ENCODE data around the gene FAM3B. TPM values are rescaled to one million over a fixed set of nuclear protein-coding genes. Genes with fewer than 3 reads are reported as not detected.

The FAM3B gene
- polyA plus RNA-seq, 1 donor from 2014 or later, result not detected

- Histone ChIP-seq H3K79me2 (replicated peaks; ENCODE audit: insufficient read depth, low read length) (no peaks in the 10 kb centered on the region), H3F3A (ENCODE audit: insufficient read depth, low read length, poor library complexity, severe bottlenecking) (no peaks in the 10 kb centered on the region), H3K27ac (ENCODE audit: low read length) (no peak overlapping the region), H3K9ac (ENCODE audit: low read length) (no peak overlapping the region), H3K4me3 (ENCODE audit: low read length) (no peak overlapping the region), H3K9me3 (ENCODE audit: low read length) (no peaks in the 10 kb centered on the region), H4K20me1 (ENCODE audit: insufficient read depth) (no peaks in the 10 kb centered on the region), H3K36me3 (ENCODE audit: insufficient read depth, low read length) (no peaks in the 10 kb centered on the region), H2AFZ (ENCODE audit: low read depth, low read length) (no peak overlapping the region), H3K9me2 (ENCODE audit: insufficient read depth, low read length) (no peaks in the 10 kb centered on the region), H3K27me3 (ENCODE audit: insufficient read depth, low read depth, low read length) (no peaks in the 10 kb centered on the region), H3K4me2 (ENCODE audit: low read length) (no peak overlapping the region)
- no peak for TF ChIP-seq RAD21 (conservative IDR thresholded peaks at IDR 0.05)
- TF ChIP-seq EP300 (conservative IDR thresholded peaks at IDR 0.05; ENCODE audit: poor library complexity, severe bottlenecking), result no peak
- TF ChIP-seq POLR2AphosphoS5 (IDR thresholded peaks at IDR 0.05), result no peak
- TF ChIP-seq EZH2 (IDR thresholded peaks at IDR 0.05; ENCODE audit: borderline replicate concordance, insufficient read depth, low read length, poor library complexity, severe bottlenecking), result no peak
- TF ChIP-seq MXI1 (conservative IDR thresholded peaks at IDR 0.05; ENCODE audit: poor library complexity, severe bottlenecking), result no peak
- no peak for TF ChIP-seq SMC3 (conservative IDR thresholded peaks at IDR 0.05; ENCODE audit: poor library complexity)
- no peak for TF ChIP-seq REST (IDR thresholded peaks at IDR 0.05; ENCODE audit: borderline replicate concordance)
- no peak for TF ChIP-seq TAF1 (IDR thresholded peaks at IDR 0.05; ENCODE audit: low read depth)
- TF ChIP-seq CTCF (IDR thresholded peaks at IDR 0.05; ENCODE audit: poor library complexity, severe bottlenecking), result no peak
Observed at GRCh38 chr21:41277846-41278245, 38.8 kb upstream of the FAM3B start.

GRCh38 chr21:41280115-41280919 lies 36.3 kb upstream of the FAM3B start:
- H3K9ac ChIP-seq (ENCODE audit: low read length), result no peak overlapping the region
- no peaks in the 10 kb centered on the region for H3K79me2 ChIP-seq (replicated peaks; ENCODE audit: insufficient read depth, low read length)
- H3K27me3 ChIP-seq (ENCODE audit: insufficient read depth, low read depth, low read length), result no peaks in the 10 kb centered on the region
- no peaks in the 10 kb centered on the region for H3K9me2 ChIP-seq (ENCODE audit: insufficient read depth, low read length)
- H3K4me2 ChIP-seq (ENCODE audit: low read length), result no peak overlapping the region
- no peaks in the 10 kb centered on the region for H3F3A ChIP-seq (ENCODE audit: insufficient read depth, low read length, poor library complexity, severe bottlenecking)
- no peak overlapping the region for H2AFZ ChIP-seq (ENCODE audit: low read depth, low read length)
- TF ChIP-seq EP300 (conservative IDR thresholded peaks at IDR 0.05; ENCODE audit: poor library complexity, severe bottlenecking) (no peak), CTCF (IDR thresholded peaks at IDR 0.05; ENCODE audit: poor library complexity, severe bottlenecking) (no peak), MXI1 (conservative IDR thresholded peaks at IDR 0.05; ENCODE audit: poor library complexity, severe bottlenecking) (no peak), POLR2AphosphoS5 (IDR thresholded peaks at IDR 0.05) (no peak), RAD21 (conservative IDR thresholded peaks at IDR 0.05) (no peak), REST (IDR thresholded peaks at IDR 0.05; ENCODE audit: borderline replicate concordance) (no peak), EZH2 (IDR thresholded peaks at IDR 0.05; ENCODE audit: borderline replicate concordance, insufficient read depth, low read length, poor library complexity, severe bottlenecking) (no peak), TAF1 (IDR thresholded peaks at IDR 0.05; ENCODE audit: low read depth) (no peak), SMC3 (conservative IDR thresholded peaks at IDR 0.05; ENCODE audit: poor library complexity) (no peak)
- H4K20me1 ChIP-seq (ENCODE audit: insufficient read depth), result no peaks in the 10 kb centered on the region
- H3K4me3 ChIP-seq (ENCODE audit: low read length), result no peak overlapping the region
- H3K36me3 ChIP-seq (ENCODE audit: insufficient read depth, low read length), result no peaks in the 10 kb centered on the region
- H3K27ac ChIP-seq (ENCODE audit: low read length), result no peak overlapping the region
- no peaks in the 10 kb centered on the region for H3K9me3 ChIP-seq (ENCODE audit: low read length)
